Transverse colon (tissue), 4 donors: ENCODE data around the gene RICTOR. TPM values are rescaled to one million over a fixed set of nuclear protein-coding genes. Genes with fewer than 3 reads are reported as not detected.
A peak's percentile ranks its signal among the peaks of the same experiment; 100 is the strongest.

Source experiments
- DNase-seq: peaks from one replicate; pipeline ENCODE4 v3.0.0-alpha.2; 2019
- H3K27ac ChIP-seq, 4 donors: fragments of 200-600 bp; sonication (generic); 2 replicates each; pipeline ENCODE4 v1.5.1; 2016 to 2018; ENCODE audit warnings: inconsistent platforms in 4 of 4
- H3K27me3 ChIP-seq: fragments of 200-600 bp; sonication (generic); 2 replicates; pipeline ENCODE4 v1.5.1; 2017; ENCODE audit warnings: inconsistent platforms
- H3K36me3 ChIP-seq, 4 donors: fragments of 200-600 bp; sonication (generic); 2 replicates each; pipeline ENCODE4 v1.5.1; 2017 to 2019; ENCODE audit warnings: inconsistent platforms in 4 of 4
- H3K4me1 ChIP-seq, 4 donors: fragments of 200-600 bp; sonication (generic); 2 replicates each; pipeline ENCODE4 v1.5.1; 2017 to 2020; ENCODE audit warnings: inconsistent platforms in 4 of 4
- H3K4me3 ChIP-seq, 4 donors: fragments of 200-600 bp; sonication (generic); 1 replicate in 1 of 4; 2 replicates in 3 of 4; pipeline versions ENCODE4 v1.5.1 to v1.6.1; 2017 to 2019; ENCODE audit warnings: inconsistent platforms in 4 of 4
- H3K9me3 ChIP-seq, 2 donors: fragments of 200-600 bp; sonication (generic); 2 replicates each; pipeline ENCODE4 v1.5.1; 2017 to 2019; ENCODE audit warnings: inconsistent platforms in 2 of 2
- EP300 ChIP-seq: sonication (generic); formaldehyde crosslinking; IDR thresholded peaks from one replicate; pipeline ENCODE4 v1.6.1; 2017; ENCODE audit warnings: antibody characterized with exemption, low read depth
- POLR2A ChIP-seq: fragments of 450-650 bp; IDR thresholded peaks from one replicate; pipeline ENCODE4 v1.6.1; 2016; ENCODE audit warnings: antibody characterized with exemption, mild to moderate bottlenecking, moderate library complexity
- POLR2AphosphoS5 ChIP-seq, 3 donors: sonication (generic); formaldehyde crosslinking; IDR thresholded peaks; one replicate each; pipeline ENCODE4 v1.6.1; 2016; ENCODE audit warnings: antibody characterized with exemption in 3 of 3
- WGBS, 2 donors: methylation state at CpG; one replicate each; pipeline ENCODE4 v1.1.5; 2018; ENCODE audit warnings: low coverage in 1 of 2; 5-methylcytosine and 5-hydroxymethylcytosine counted together
- in situ Hi-C, 4 donors: fragments of 200-750 bp; cut with MboI; loops; one replicate each; pipeline versions ENCODE4 v1.15.0 to v1.15.1; 2017; ENCODE audit warnings: low sequenced_read_pairs in 3 of 4, low pct_ligation_motif_present in 1 of 4, low pct_unique_long_range_greater_than_20kb in 1 of 4
- intact Hi-C: fragments of 100-400 bp; cut with DNase I; formaldehyde crosslinking; loops from one replicate; pipeline ENCODE4 v1.15.1; 2023; ENCODE audit warnings: low total_unique reads
- total RNA-seq, 4 donors: library from RNA; depleted of rRNA; stranded (reverse); fragments of >200 nt; gene quantifications; one replicate each; pipeline ENCODE4 v1.1.0, GENCODE V29; 2016
- TF ChIP-seq, protein P1 (sequence below), 5 experiments: fragments of 200-600 bp in 3 of 5; fragments of 450-650 bp in 2 of 5; sonication (generic) in 3 of 5; IDR thresholded peaks; 1 replicate in 2 of 5; 2 replicates in 3 of 5; pipeline ENCODE4 v1.5.1; 2016 to 2017; ENCODE audit warnings: antibody characterized with exemption in 5 of 5, inconsistent platforms in 3 of 5, mild to moderate bottlenecking in 2 of 5, moderate library complexity in 1 of 5

Gene RICTOR
- total RNA-seq, 4 donors from 2014 or later: 20.7 to 44.8 (median 25.8) TPM

DNA sequence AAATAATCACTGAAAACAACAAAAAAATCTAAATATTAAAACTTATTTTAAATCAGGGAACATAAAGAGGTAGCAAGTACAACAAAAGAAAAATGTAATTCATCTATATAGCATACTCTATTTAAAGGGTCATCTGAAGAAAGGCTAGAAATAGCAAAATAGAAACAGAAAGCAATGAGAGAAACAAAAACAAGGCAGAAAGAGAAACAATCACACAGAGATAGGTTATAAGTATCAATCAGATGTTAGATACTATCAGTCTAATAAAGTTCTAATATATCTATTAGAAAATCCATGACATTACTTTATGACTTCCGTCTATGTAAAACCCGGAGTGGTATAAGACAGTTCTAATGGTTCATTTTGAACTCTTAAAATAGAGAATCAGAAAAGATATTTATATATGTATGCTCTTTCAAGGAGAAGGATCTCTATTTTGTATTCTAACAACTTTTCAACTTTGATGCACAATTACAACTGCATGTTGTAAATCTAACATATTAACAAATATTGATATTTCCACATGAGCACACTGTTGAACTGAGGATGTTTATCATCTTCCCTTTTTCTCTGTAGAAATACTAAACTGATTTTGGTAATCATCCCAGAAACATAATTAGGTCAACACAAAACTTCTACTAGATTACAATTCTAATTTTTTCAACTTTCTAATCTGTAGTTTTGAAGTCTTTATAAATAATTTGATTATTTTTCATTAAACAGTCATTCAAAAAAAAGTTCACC is 15.8 kb downstream of the RICTOR start:
- DNase-seq: no peak
- in situ Hi-C loops: no loop called here
- H3K27ac ChIP-seq: peak overlapping the region in 1 of 4 donors; percentile 13
- peaks cover 13 to 38% (median 15%) of the 10 kb centered on the region in 4 donors for H3K4me1 ChIP-seq
- intact Hi-C loops: no loop called here
- WGBS, 2 donors: 73 to 76% methylated on average over 2 of the region's 2 CpGs
- H3K36me3 ChIP-seq: no peaks in the 10 kb centered on the region
- H3K27me3 ChIP-seq: no peaks in the 10 kb centered on the region
- TF ChIP-seq POLR2AphosphoS5 (IDR thresholded peaks at IDR 0.05) (no peak), EP300 (no peak), POLR2A (no peak)
- TF ChIP-seq, protein P1, sequence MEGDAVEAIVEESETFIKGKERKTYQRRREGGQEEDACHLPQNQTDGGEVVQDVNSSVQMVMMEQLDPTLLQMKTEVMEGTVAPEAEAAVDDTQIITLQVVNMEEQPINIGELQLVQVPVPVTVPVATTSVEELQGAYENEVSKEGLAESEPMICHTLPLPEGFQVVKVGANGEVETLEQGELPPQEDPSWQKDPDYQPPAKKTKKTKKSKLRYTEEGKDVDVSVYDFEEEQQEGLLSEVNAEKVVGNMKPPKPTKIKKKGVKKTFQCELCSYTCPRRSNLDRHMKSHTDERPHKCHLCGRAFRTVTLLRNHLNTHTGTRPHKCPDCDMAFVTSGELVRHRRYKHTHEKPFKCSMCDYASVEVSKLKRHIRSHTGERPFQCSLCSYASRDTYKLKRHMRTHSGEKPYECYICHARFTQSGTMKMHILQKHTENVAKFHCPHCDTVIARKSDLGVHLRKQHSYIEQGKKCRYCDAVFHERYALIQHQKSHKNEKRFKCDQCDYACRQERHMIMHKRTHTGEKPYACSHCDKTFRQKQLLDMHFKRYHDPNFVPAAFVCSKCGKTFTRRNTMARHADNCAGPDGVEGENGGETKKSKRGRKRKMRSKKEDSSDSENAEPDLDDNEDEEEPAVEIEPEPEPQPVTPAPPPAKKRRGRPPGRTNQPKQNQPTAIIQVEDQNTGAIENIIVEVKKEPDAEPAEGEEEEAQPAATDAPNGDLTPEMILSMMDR (IDR thresholded peaks at IDR 0.05): no peak
- no peaks in the 10 kb centered on the region for H3K9me3 ChIP-seq
- H3K4me3 ChIP-seq: peak overlapping the region in 2 of 4 donors; percentile 6 to 28

- Histone ChIP-seq H3K27ac (peak overlapping the region in 2 of 4 donors; percentile 3 to 13), H3K27me3 (no peaks in the 10 kb centered on the region), H3K4me3 (peak overlapping the region in 2 of 4 donors; percentile 6 to 28), H3K9me3 (no peaks in the 10 kb centered on the region), H3K36me3 (no peaks in the 10 kb centered on the region), H3K4me1 (peaks cover 8 to 32% (median 10%) of the 10 kb centered on the region in 4 donors)
- intact Hi-C loops: no loop called here
- 24 to 28% methylated on average over 2 of the region's 2 CpGs for WGBS, 2 donors
- in situ Hi-C loops: no loop called here
- TF ChIP-seq POLR2A (no peak), POLR2AphosphoS5 (IDR thresholded peaks at IDR 0.05) (no peak), EP300 (no peak)
- TF ChIP-seq, protein P1 (IDR thresholded peaks at IDR 0.05): no peak
- DNase-seq: no peak
Observed at GRCh38 chr5:39057734-39058133, 16.5 kb downstream of the RICTOR start.

DNA sequence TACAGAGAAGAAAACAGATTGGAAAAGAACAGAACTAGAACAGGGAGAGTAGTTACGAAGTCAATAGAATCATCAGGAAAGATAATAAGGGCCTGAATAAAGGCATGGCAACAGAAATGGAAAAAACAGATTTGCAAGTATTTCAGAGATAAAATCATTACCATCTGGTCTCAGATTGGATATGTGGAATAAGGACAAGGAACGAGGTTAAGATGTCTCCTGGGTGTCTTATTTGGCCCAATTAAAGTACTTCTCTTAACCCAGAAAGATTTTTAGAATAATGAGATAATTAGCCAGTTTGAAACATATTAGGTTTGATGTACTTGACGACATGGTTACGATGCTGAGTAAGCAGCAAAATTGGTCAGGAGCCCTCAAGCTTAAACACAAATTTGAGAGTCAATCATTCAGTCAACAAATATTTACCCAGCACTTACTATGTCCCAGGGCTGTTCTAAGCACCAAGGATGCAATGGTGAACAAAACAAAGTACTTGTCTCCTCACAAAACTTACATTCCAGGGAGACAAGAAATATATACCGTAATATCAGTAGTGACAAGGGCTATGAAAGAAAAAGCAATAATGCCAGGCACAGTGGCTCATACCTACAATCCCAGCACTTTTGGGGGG is 18.3 kb downstream of the RICTOR start:
- DNase-seq: no peak
- H3K27ac ChIP-seq: no peak overlapping the region
- no peaks in the 10 kb centered on the region for H3K27me3 ChIP-seq
- TF ChIP-seq POLR2A: no peak
- no peak for TF ChIP-seq POLR2AphosphoS5 (IDR thresholded peaks at IDR 0.05)
- TF ChIP-seq, protein P1 (IDR thresholded peaks at IDR 0.05): no peak
- no peak for TF ChIP-seq EP300
- peaks cover 3 to 25% (median 7%) of the 10 kb centered on the region in 4 donors for H3K4me1 ChIP-seq
- no peaks in the 10 kb centered on the region for H3K9me3 ChIP-seq
- in situ Hi-C loops: no loop called here
- no peaks in the 10 kb centered on the region for H3K36me3 ChIP-seq
- WGBS, 2 donors: 93 to 100% methylated on average over 5 of the region's 5 CpGs
- no peak overlapping the region for H3K4me3 ChIP-seq
- intact Hi-C loops: no loop called here

DNA sequence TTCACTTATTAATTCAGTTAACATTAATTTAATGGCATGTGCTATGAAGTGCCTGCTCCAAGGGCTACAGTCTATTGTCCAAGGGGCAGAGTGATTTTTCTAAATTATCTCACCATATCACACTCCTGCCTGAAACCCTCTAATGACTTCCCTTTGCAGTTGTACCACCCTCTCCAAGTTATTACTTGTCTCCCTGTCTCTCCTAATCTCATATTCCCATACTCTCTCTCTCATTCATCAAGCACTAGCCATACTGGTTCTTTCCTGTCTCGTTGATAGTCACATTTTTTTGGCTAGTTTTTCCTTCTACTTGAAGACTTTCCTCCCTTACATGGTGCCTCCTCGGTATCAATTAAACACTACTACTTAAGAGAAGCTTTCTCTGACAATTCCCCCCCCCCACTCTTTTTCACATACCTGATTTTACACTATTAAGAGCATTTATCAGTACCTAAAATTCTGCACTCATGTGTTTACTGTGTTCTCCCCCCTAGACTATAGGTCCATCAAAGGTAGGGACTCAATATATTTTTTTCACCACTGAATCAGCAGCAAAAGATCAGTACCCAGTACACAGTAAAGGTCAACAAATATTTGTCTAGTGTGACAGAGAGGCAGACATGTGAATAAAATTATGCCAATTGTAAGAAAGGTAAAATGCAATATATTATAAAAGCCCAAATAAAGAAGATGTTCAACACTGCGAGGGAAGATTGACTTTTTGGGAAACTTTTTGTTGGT is 19.0 kb downstream of the RICTOR start:
- Histone ChIP-seq H3K36me3 (no peaks in the 10 kb centered on the region), H3K4me1 (peaks cover 3 to 25% (median 7%) of the 10 kb centered on the region in 4 donors), H3K27ac (no peak overlapping the region), H3K9me3 (no peaks in the 10 kb centered on the region), H3K4me3 (no peak overlapping the region), H3K27me3 (no peaks in the 10 kb centered on the region)
- TF ChIP-seq POLR2AphosphoS5 (IDR thresholded peaks at IDR 0.05) (no peak), EP300 (no peak), POLR2A (no peak)
- TF ChIP-seq, protein P1 (IDR thresholded peaks at IDR 0.05): no peak
- in situ Hi-C loops (no loop called here), intact Hi-C loops (no loop called here)
- WGBS, 2 donors: 85 to 86% methylated on average over 3 of the region's 3 CpGs
- DNase-seq: no peak
